ENCODE data around the gene KDM4B. TPM values are rescaled to one million over a fixed set of nuclear protein-coding genes. Genes with fewer than 3 reads are reported as not detected.

KDM4B gene
- total RNA-seq, 4 donors from 2014 or later = 26.6 to 84.2 (median 39.9) TPM

GRCh38 chr19:4962085-4962619, 6.8 kb upstream of the KDM4B start:
- H3K9me3 ChIP-seq = no peaks in the 10 kb centered on the region
- no peaks in the 10 kb centered on the region for H3K4me1 ChIP-seq
- 86% methylated on average over 7 of the region's 7 CpGs; no CpG with 5 or more reads in 1 of the 2 donors for WGBS, 2 donors (ENCODE audit: low coverage in 1 of 2)
- intact Hi-C loops (cut with DNase I; ENCODE audit: low total_unique reads) = no loop called here
- no peak overlapping the region for H3K4me3 ChIP-seq
- H3K36me3 ChIP-seq = no peaks in the 10 kb centered on the region
- no peak for DNase-seq
- TF ChIP-seq, protein P1, sequence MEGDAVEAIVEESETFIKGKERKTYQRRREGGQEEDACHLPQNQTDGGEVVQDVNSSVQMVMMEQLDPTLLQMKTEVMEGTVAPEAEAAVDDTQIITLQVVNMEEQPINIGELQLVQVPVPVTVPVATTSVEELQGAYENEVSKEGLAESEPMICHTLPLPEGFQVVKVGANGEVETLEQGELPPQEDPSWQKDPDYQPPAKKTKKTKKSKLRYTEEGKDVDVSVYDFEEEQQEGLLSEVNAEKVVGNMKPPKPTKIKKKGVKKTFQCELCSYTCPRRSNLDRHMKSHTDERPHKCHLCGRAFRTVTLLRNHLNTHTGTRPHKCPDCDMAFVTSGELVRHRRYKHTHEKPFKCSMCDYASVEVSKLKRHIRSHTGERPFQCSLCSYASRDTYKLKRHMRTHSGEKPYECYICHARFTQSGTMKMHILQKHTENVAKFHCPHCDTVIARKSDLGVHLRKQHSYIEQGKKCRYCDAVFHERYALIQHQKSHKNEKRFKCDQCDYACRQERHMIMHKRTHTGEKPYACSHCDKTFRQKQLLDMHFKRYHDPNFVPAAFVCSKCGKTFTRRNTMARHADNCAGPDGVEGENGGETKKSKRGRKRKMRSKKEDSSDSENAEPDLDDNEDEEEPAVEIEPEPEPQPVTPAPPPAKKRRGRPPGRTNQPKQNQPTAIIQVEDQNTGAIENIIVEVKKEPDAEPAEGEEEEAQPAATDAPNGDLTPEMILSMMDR (IDR thresholded peaks at IDR 0.05) = no peak
- TF ChIP-seq POLR2AphosphoS5 (IDR thresholded peaks at IDR 0.05) (no peak), POLR2A (IDR thresholded peaks at IDR 0.05) (no peak), EP300 (IDR thresholded peaks at IDR 0.05; ENCODE audit: low read depth) (no peak)
- H3K27ac ChIP-seq = no peak overlapping the region
- no peaks in the 10 kb centered on the region for H3K27me3 ChIP-seq
- in situ Hi-C loops (cut with MboI; ENCODE audit: low pct_ligation_motif_present in 1 of 4, low pct_unique_long_range_greater_than_20kb in 1 of 4, low sequenced_read_pairs in 3 of 4) = no loop called here

GRCh38 chr19:4965061-4965460, 3.9 kb upstream of the KDM4B start:
- H3K36me3 ChIP-seq = no peaks in the 10 kb centered on the region
- in situ Hi-C loops (cut with MboI; ENCODE audit: low pct_ligation_motif_present in 1 of 4, low pct_unique_long_range_greater_than_20kb in 1 of 4, low sequenced_read_pairs in 3 of 4) = no loop called here
- DNase-seq = no peak
- no peaks in the 10 kb centered on the region for H3K27me3 ChIP-seq
- intact Hi-C loops (cut with DNase I; ENCODE audit: low total_unique reads) = no loop called here
- no peak overlapping the region for H3K4me3 ChIP-seq
- WGBS, 2 donors (ENCODE audit: low coverage in 1 of 2) = 93% methylated on average over 6 of the region's 6 CpGs; no CpG with 5 or more reads in 1 of the 2 donors
- H3K27ac ChIP-seq = no peak overlapping the region
- no peaks in the 10 kb centered on the region for H3K9me3 ChIP-seq
- TF ChIP-seq, protein P1 (IDR thresholded peaks at IDR 0.05) = no peak
- TF ChIP-seq POLR2A (IDR thresholded peaks at IDR 0.05) = no peak
- no peak for TF ChIP-seq POLR2AphosphoS5 (IDR thresholded peaks at IDR 0.05)
- no peak for TF ChIP-seq EP300 (IDR thresholded peaks at IDR 0.05; ENCODE audit: low read depth)
- H3K4me1 ChIP-seq = peaks cover 0 to 15% (median 6%) of the 10 kb centered on the region in 4 donors

GRCh38 chr19:4966591-4966990, 2.3 kb upstream of the KDM4B start:
- Histone ChIP-seq H3K27ac (no peak overlapping the region), H3K4me3 (no peak overlapping the region), H3K36me3 (no peaks in the 10 kb centered on the region), H3K9me3 (no peaks in the 10 kb centered on the region), H3K27me3 (no peaks in the 10 kb centered on the region), H3K4me1 (peaks cover 2 to 30% (median 19%) of the 10 kb centered on the region in 4 donors)
- WGBS, 2 donors (ENCODE audit: low coverage in 1 of 2) = 80 to 87% methylated on average over 3 to 6 of the region's 6 CpGs
- intact Hi-C loops (cut with DNase I; ENCODE audit: low total_unique reads) (no loop called here), in situ Hi-C loops (cut with MboI; ENCODE audit: low pct_ligation_motif_present in 1 of 4, low pct_unique_long_range_greater_than_20kb in 1 of 4, low sequenced_read_pairs in 3 of 4) (no loop called here)
- TF ChIP-seq POLR2A (IDR thresholded peaks at IDR 0.05) (no peak), EP300 (IDR thresholded peaks at IDR 0.05; ENCODE audit: low read depth) (no peak), POLR2AphosphoS5 (IDR thresholded peaks at IDR 0.05) (no peak)
- TF ChIP-seq, protein P1 (IDR thresholded peaks at IDR 0.05) = no peak
- DNase-seq = no peak

DNA sequence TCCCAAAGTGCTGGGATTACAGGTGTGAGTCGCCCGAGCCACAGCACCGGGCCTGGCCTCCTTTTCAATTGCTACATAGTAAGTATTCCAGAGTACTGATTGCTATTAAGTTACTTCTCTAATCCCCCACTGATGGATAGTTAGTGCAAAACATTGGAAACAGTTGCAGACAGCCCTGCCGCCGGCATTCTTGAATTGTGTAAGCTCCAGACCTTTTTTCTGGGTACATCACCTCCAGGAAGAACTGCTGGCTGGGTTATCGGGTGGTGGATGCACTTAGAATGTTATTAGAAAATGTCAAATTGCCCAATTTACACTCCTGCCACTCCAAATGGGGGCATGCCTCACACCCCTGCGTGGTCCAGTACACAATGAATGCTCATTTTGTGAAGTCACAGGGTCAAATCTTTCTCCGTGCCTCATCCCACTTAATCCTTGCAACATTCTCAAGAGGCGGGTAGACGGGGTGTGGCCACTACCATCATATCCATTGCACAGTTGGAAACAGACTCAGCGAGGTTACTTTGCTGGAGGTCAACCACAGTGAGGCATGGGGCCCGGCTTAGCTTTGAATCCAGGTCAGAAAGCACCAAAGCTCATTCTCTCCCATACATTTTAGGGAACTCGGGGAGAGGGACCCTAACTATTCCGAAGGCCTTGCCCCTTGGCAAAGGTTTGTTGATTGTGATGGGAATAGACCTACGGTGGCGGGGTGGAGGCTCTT, 1.0 kb upstream of the KDM4B start:
- intact Hi-C loops (cut with DNase I; ENCODE audit: low total_unique reads) = no loop called here
- H3K9me3 ChIP-seq = no peaks in the 10 kb centered on the region
- TF ChIP-seq POLR2A (IDR thresholded peaks at IDR 0.05) = no peak
- H3K27ac ChIP-seq = peak overlapping the region; percentile 44 to 73 (median 49)
- 40 to 66% methylated on average over 3 to 16 of the region's 16 CpGs for WGBS, 2 donors (ENCODE audit: low coverage in 1 of 2)
- H3K36me3 ChIP-seq = no peaks in the 10 kb centered on the region
- H3K4me1 ChIP-seq = peaks cover 5 to 39% (median 32%) of the 10 kb centered on the region in 4 donors
- H3K27me3 ChIP-seq = no peaks in the 10 kb centered on the region
- in situ Hi-C loops (cut with MboI; ENCODE audit: low pct_ligation_motif_present in 1 of 4, low pct_unique_long_range_greater_than_20kb in 1 of 4, low sequenced_read_pairs in 3 of 4) = no loop called here
- DNase-seq = no peak
- H3K4me3 ChIP-seq = peak overlapping the region in 3 of 4 donors; percentile 17 to 67 (median 40)

Data from transverse colon (tissue), 4 donors.